ENCODE results near the gene GPX8. TPM values are rescaled to one million over a fixed set of nuclear protein-coding genes. Genes with fewer than 3 reads are reported as not detected.

The GPX8 gene
- 129 and 135 TPM in 2 replicates for total RNA-seq (2014; rRNA removed)
- polyA plus RNA-seq (2012): 64.7 TPM

DNA sequence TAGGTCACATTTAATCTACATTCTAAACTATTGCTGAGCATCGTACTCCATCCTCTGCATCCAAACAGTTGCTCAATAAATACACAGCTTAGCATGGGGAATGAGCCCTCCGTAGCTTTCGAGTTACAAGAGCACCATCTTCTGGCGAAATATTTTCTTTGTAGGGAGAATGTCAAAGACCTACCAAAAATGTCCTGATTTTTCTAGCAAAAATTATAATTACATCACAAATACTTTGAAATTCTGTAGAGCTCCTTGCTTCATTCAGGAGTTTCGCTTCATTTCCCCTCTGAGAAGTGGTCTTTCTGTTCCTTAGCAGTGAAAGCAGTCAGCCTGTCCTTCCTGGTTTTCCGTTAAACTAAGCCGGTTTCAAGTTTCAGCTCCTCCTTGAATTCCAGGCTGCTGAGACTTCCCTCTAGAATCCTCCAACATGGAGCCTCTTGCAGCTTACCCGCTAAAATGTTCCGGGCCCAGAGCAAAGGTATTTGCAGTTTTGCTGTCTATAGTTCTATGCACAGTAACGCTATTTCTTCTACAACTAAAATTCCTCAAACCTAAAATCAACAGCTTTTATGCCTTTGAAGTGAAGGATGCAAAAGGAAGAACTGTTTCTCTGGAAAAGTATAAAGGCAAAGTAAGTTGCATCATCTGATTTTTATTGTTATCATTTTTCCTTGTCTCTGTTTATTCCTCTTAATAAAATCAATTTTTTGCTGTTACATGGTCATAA, at the start of gene GPX8:
Gene GPX8 (plus strand): TSS at position 409 of the 730 bp plus-strand sequence. CDS start 22 bp downstream, at position 431.
- DNase-seq (ENCODE audit: low read depth): peak; percentile 88

- DNase-seq (ENCODE audit: low read depth): no peak
These were observed 49.8 kb upstream of the GPX8 start for GRCh38 chr5:55110217-55110616.

DNA sequence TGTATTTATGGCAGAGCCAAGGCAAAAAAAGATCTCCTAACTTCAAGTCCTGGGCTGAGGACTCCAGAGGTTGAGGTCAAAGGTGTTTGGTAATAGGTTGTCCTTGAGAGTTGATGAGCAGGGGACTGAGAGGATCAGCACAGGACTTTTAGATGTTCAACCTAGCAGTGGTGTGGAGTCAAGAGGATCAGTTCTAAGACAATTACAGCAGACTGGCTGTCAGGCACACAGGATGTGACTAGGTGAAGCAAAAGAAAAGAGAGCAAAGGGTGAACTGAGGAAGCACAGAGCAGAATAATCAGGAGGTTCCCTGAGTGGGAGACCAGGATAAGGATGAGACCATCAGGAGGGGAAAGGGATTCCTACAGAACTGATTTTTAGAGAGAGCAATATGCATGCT, 46.6 kb upstream of the GPX8 start:
- no peak for DNase-seq (ENCODE audit: low read depth)

DNA sequence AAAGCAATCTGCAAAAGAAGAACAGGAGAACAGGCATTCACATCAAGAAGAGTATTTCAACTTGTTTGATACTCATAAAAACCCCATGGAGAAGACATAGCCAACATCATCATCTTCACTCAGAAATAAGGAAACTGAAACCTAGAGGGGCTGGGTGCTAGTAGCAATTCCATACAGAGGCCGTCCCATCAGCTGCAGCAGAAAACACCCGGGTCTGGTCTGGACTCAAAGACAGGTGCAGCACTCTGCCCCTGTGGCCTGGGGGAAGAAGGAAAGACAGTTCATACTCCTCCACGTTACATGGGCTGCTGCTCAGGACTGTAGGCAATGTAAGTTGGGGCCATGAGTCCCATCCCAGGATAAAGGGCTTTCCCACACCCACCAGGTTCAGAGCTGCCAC, 45.9 kb upstream of the GPX8 start:
- DNase-seq (ENCODE audit: low read depth): no peak

DNA sequence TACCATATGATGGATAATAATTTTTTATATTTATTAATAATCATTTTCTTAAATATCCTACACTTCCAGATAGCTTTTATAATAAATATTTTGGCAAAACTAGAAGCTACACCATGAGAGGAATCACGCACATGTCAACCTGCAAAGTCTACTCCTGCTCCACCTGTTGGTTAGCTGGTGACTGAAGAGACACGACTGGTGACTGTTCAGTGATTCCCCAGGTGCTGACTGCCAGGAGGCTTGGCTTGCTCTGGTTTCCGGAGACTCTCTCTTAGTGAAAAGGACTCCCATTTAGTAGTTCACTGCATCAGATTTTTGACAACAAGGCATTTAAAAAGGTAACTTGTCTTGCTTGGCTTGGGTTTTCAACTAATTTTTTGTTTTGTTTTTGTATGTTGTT, 36.6 kb upstream of the GPX8 start:
- DNase-seq (ENCODE audit: low read depth): no peak

- no peak for DNase-seq (ENCODE audit: low read depth)
These were observed 25.8 kb upstream of the GPX8 start for GRCh38 chr5:55134053-55134722.

DNA sequence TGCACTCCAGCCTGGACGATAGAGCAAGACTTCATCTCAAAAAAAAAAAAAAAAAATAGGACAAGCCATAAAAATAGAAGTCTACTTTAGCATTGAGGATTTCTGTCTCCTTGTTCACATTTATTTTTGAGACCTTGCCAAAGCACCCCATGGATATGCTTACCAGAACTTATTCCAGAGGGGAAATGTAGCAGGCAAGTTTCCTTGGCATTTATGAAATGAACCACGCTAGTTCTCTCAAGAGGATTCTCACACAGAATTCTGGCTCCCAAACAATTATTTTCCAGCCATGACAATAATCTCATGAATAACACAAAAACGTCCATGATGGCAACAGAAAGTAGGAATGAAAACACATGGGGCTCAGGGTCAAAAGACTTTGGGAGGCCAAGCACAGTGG, 23.4 kb upstream of the GPX8 start:
- DNase-seq (ENCODE audit: low read depth): no peak

GRCh38 chr5:55140908-55141665, 18.9 kb upstream of the GPX8 start:
- no peak for DNase-seq (ENCODE audit: low read depth)

DNA sequence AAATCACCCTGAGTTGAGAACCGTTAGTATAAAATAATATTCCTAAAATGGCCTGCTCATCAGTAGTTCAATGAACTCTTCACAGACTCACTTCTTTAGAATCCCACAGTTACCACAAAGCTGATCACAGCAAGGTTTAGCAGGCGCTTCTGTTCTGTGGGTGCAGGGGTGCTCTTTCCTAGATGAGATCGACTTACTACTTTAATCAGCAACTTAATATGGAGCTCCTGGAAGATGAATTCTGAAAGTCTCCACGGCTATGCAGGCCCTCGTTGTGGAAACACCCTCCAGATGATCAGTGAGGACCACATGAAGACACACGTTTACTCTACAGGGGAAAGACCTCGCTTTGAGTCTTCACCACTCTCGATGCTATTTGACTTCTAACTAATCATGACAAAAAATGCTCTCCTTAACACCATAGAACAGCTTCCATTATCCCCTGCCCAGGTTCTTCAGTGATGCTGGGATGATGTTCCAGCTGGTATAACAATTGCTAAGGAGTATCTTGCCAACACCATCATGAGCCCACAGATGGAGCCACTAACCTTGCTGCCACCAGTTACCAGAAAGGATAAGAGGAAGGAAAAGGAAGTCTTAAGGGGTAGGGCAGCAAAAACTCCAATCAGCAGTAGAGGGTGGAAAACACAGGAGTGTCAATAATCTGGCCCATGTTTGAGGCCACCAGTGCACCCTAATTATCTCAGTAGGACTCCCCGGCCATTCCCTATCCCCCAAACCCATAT, 17.9 kb upstream of the GPX8 start:
- DNase-seq (ENCODE audit: low read depth): no peak

- DNase-seq (ENCODE audit: low read depth): no peak
These were observed 16.3 kb upstream of the GPX8 start for GRCh38 chr5:55143624-55144023.

- DNase-seq (ENCODE audit: low read depth): no peak
These were observed 13.9 kb upstream of the GPX8 start for GRCh38 chr5:55146080-55146479.

- peak; percentile 77 for DNase-seq (ENCODE audit: low read depth)
These were observed 13.3 kb upstream of the GPX8 start for GRCh38 chr5:55146543-55147151.

- DNase-seq (ENCODE audit: low read depth): no peak
These were observed 10.6 kb upstream of the GPX8 start for GRCh38 chr5:55149308-55149795.

GRCh38 chr5:55151923-55152842, 7.8 kb upstream of the GPX8 start:
- peak; percentile 65 for DNase-seq (ENCODE audit: low read depth)

DNA sequence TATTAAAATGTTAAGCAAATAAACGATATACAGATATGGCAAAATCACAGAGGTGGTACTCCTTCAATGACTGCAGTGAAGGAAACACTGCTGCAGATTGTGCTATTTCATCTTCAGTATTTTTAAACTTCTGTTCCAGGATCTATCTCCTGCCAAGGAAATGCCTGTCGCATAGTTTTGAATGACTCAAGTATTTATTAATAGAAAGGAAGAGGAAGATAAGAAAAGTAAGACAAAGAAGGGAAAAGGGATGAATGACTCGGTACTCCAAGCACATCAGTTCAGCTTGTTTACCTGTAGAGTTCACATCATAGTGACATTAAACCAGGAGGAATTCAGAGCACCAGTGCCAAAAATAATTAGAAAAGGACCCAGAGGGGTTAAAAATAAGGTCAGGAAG, 5.1 kb upstream of the GPX8 start:
- peak; percentile 59 for DNase-seq (ENCODE audit: low read depth)

GRCh38 chr5:55160493-55161209, 680 bp downstream of the GPX8 start:
- peak; percentile 92 for DNase-seq (ENCODE audit: low read depth)

DNA sequence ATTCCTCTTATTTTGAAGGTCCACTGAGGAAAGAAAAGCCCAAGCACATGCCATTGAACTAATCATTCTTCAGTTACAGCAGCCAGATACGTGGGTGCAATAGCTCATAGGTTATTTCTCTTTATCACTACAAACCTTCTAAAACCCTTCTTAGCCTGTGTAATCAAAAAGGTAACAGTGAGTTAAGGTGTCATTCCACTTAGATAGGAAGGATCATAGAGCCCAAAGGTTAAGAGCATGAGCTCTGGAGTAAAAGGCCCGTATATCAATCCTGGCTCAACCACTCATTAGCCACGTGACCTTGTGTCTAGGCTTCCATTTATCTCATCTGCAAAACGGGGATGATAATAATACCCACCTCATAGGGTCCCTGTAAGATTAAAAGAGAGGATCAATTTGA, 2.7 kb downstream of the GPX8 start:
- DNase-seq (ENCODE audit: low read depth): no peak

DNA sequence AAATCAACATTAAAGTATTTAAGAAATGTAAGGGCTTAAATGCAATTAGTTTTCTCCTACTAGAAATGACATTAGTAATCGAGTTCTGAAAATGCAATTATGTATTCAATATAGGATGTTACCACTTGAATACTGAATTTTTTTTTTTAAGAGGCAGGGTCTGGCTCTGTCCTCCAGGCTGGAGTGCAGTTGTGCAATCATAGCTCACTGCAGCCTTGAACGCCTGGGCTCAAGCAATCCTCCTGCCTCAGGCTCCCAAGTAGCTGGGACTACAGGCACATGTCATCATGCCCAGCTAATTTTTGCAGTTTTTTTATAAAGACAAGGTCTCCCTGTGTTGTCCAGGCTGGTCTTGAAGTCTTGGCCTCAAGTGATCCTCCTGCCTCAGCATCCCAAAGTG, 11.5 kb downstream of the GPX8 start:
- DNase-seq (ENCODE audit: low read depth): no peak

Data from LHCN-M2 (cell line).